Measurements from ENCODE around the gene TRAPPC2B.
A peak's percentile ranks its signal among the peaks of the same experiment; 100 is the strongest.

TRAPPC2B gene

DNA sequence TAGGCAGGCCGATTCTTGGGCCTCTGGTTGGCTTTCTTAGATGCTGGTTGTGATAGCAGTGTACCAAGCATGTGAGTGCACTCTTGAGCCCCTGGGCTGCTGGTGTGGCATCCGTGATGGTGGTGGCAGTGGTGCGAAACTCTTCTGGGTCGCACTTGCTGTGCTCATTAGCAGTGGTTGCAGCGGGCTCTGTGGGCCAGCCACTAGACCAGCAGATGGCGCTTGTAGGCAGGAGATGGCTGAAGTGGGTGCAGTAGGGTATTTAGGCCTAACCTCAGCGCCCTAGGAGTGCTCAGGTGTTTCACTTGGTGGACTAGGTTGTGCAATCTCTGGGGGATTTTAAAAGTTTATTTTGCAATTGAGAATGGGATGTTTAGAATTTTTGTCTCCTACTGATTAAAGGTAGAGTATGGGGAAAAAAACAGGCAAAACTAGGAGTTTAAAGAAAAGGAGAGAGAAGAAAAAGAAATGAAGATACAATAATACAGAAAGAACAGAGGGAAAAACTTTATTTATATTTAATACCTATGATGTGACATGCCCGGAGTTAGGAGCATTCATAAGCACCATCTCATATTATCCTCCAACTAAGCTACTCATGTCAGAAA, 43.3 kb downstream of the TRAPPC2B start:
- H3K4me3 ChIP-seq (replicated peaks; ENCODE audit: low read depth, low read length), result no peak overlapping the region
- TF ChIP-seq, protein P1, sequence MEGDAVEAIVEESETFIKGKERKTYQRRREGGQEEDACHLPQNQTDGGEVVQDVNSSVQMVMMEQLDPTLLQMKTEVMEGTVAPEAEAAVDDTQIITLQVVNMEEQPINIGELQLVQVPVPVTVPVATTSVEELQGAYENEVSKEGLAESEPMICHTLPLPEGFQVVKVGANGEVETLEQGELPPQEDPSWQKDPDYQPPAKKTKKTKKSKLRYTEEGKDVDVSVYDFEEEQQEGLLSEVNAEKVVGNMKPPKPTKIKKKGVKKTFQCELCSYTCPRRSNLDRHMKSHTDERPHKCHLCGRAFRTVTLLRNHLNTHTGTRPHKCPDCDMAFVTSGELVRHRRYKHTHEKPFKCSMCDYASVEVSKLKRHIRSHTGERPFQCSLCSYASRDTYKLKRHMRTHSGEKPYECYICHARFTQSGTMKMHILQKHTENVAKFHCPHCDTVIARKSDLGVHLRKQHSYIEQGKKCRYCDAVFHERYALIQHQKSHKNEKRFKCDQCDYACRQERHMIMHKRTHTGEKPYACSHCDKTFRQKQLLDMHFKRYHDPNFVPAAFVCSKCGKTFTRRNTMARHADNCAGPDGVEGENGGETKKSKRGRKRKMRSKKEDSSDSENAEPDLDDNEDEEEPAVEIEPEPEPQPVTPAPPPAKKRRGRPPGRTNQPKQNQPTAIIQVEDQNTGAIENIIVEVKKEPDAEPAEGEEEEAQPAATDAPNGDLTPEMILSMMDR (IDR thresholded peaks at IDR 0.05; ENCODE audit: low read length, missing control alignments), result peak; percentile 94
- DNase-seq (ENCODE audit: low read depth), result peak; percentile 68

- TF ChIP-seq, protein P1 (IDR thresholded peaks at IDR 0.05; ENCODE audit: low read length, missing control alignments), result no peak
- H3K4me3 ChIP-seq (replicated peaks; ENCODE audit: low read depth, low read length), result peak within 1 kb of the TSS; percentile 95
- DNase-seq (ENCODE audit: low read depth), result peak; percentile 96
Observed at GRCh38 chr19:57410877-57411671, 47.7 kb downstream of the TRAPPC2B start, which contains the start of gene ZNF17. Gene ZNF17, plus strand, starts transcription at chr19:57411161. Its CDS starts 2,455 bp downstream, at chr19:57413616.

Data from fibroblast of pulmonary artery (primary cell).